Sciatic nerve (tissue), 2 donors: Measurements from ENCODE around the gene RLN2. TPM values are rescaled to one million over a fixed set of nuclear protein-coding genes. Genes with fewer than 3 reads are reported as not detected.
"Not testable (repeated sequence)": the region's sequence is repeated elsewhere in the genome, so short reads cannot be mapped to it uniquely, and the experiment has no call there.

Experiments
- ATAC-seq: fragments of 200-7000 bp; cut with Tn5 transposase; one replicate; pipeline ENCODE4 v1.9.1; 2020; ENCODE audit warnings: mild to moderate bottlenecking, moderate library complexity
- DNase-seq: peaks from one replicate; pipeline ENCODE4 v3.0.0-alpha.2; 2020; ENCODE audit warnings: low spot score
- intact Hi-C: fragments of 100-400 bp; cut with DNase I; formaldehyde crosslinking; loops from one replicate; pipeline ENCODE4 v1.14.2; 2022
- total RNA-seq: library from RNA; stranded (reverse); fragmentation: NEBNext Ultra II Directional; extraction: Animal tissue kit (Norgen Biotek cat#: 25700); gene quantifications from one replicate; pipeline ENCODE4 v1.2.1, GENCODE V29; 2021
- donor health status: DM: no; HTN: no; CAD: no.
- donor health status: DM: no; HTN: no; CAD: no.

Gene RLN2
- total RNA-seq, result not detected

- peak; percentile 99 for ATAC-seq
- DNase-seq, intact Hi-C loops: not testable (repeated sequence)
Observed at GRCh38 chr9:5303840-5304795, at the start of gene RLN2. TSS of gene RLN2 (minus strand) at chr9:5304716. CDS start at chr9:5304580, 136 bp downstream.

- intact Hi-C loops, result no loop called here
- ATAC-seq, result no peak
- DNase-seq, result no peak
Observed at GRCh38 chr9:5354184-5354583, 49.7 kb upstream of the RLN2 start.

GRCh38 chr9:5352637-5353248 lies 48.2 kb upstream of the RLN2 start:
- ATAC-seq, result no peak
- intact Hi-C loops, result no loop called here
- no peak for DNase-seq

GRCh38 chr9:5338992-5339981 lies 34.8 kb upstream of the RLN2 start, which contains the start of gene RLN1:
TSS of gene RLN1 (minus strand) at chr9:5339876. CDS start at chr9:5339746, 130 bp downstream.
- intact Hi-C loops, DNase-seq: not testable (repeated sequence)
- ATAC-seq, result peak; percentile 100

GRCh38 chr9:5336688-5337087 lies 32.2 kb upstream of the RLN2 start:
- no peak for ATAC-seq
- intact Hi-C loops, result no loop called here
- no peak for DNase-seq

- DNase-seq, intact Hi-C loops, ATAC-seq: not testable (repeated sequence)
Observed at GRCh38 chr9:5331276-5331675, 26.8 kb upstream of the RLN2 start.

GRCh38 chr9:5326893-5327548 lies 22.5 kb upstream of the RLN2 start:
- no peak for ATAC-seq
- intact Hi-C loops, result no loop called here
- no peak for DNase-seq

GRCh38 chr9:5326187-5326586 lies 21.7 kb upstream of the RLN2 start:
- intact Hi-C loops, result no loop called here
- no peak for DNase-seq

GRCh38 chr9:5321601-5322000 lies 17.1 kb upstream of the RLN2 start:
- intact Hi-C loops, ATAC-seq, DNase-seq: not testable (repeated sequence)

More at GRCh38 chr9:5326187-5326586, 21.7 kb upstream of the RLN2 start:
- ATAC-seq, result no peak

GRCh38 chr9:5321058-5321457 lies 16.5 kb upstream of the RLN2 start:
- ATAC-seq (no peak), DNase-seq (no peak)
- intact Hi-C loops, result no loop called here

GRCh38 chr9:5316406-5316805 lies 11.9 kb upstream of the RLN2 start:
- DNase-seq, intact Hi-C loops: not testable (repeated sequence)

GRCh38 chr9:5315187-5315923 lies 10.8 kb upstream of the RLN2 start:
- DNase-seq (no peak), ATAC-seq (no peak)
- intact Hi-C loops, result no loop called here

More at GRCh38 chr9:5316406-5316805, 11.9 kb upstream of the RLN2 start:
- ATAC-seq, result not testable (repeated sequence)

- intact Hi-C loops, result no loop called here
- ATAC-seq, result no peak
Observed at GRCh38 chr9:5310851-5311250, 6.3 kb upstream of the RLN2 start.

GRCh38 chr9:5305741-5306140 lies 1.2 kb upstream of the RLN2 start:
- ATAC-seq (no peak), DNase-seq (no peak)
- intact Hi-C loops, result no loop called here

More at GRCh38 chr9:5310851-5311250, 6.3 kb upstream of the RLN2 start:
- no peak for DNase-seq

GRCh38 chr9:5301544-5301943 lies 3.0 kb downstream of the RLN2 start:
- intact Hi-C loops, result no loop called here
- no peak for ATAC-seq
- no peak for DNase-seq

- DNase-seq, result no peak
- intact Hi-C loops, result no loop called here
- ATAC-seq, result no peak
Observed at GRCh38 chr9:5292141-5292540, 12.4 kb downstream of the RLN2 start.

GRCh38 chr9:5288591-5288990 lies 15.9 kb downstream of the RLN2 start:
- intact Hi-C loops, result no loop called here
- no peak for ATAC-seq

GRCh38 chr9:5286262-5286661 lies 18.3 kb downstream of the RLN2 start:
- ATAC-seq (no peak), DNase-seq (no peak)

More at GRCh38 chr9:5288591-5288990, 15.9 kb downstream of the RLN2 start:
- no peak for DNase-seq

More at GRCh38 chr9:5286262-5286661, 18.3 kb downstream of the RLN2 start:
- intact Hi-C loops, result no loop called here
